Gastroesophageal sphincter (tissue), 4 donors: ENCODE results near the gene CORO2B. TPM values are rescaled to one million over a fixed set of nuclear protein-coding genes. Genes with fewer than 3 reads are reported as not detected.

Experiments used
- ATAC-seq: fragments of 150-250 bp; one replicate; pipeline ENCODE4 v1.9.1; 2016; ENCODE audit warnings: mild to moderate bottlenecking, moderate library complexity
- H3K27ac ChIP-seq, 4 donors: fragments of 200-600 bp; sonication (generic) in 3 of 4; 1 replicate in 3 of 4; 2 replicates in 1 of 4; pipeline ENCODE4 v1.5.1; 2016 to 2019
- H3K27me3 ChIP-seq: fragments of 200-600 bp; sonication (generic); one replicate; pipeline ENCODE4 v1.5.1; 2019
- H3K36me3 ChIP-seq, 2 donors: fragments of 200-600 bp; sonication (generic); one replicate each; pipeline ENCODE4 v1.5.1; 2019; ENCODE audit warnings: control low read depth in 1 of 2
- H3K4me1 ChIP-seq, 3 donors: fragments of 200-600 bp; sonication (generic); 1 replicate in 2 of 3; 2 replicates in 1 of 3; pipeline ENCODE4 v1.5.1; 2016 to 2019; ENCODE audit warnings: control low read depth in 2 of 3
- H3K4me3 ChIP-seq, 2 donors: fragments of 200-600 bp; sonication (generic); one replicate each; pipeline ENCODE4 v1.5.1; 2019; ENCODE audit warnings: mild to moderate bottlenecking in 1 of 2, moderate library complexity in 1 of 2
- H3K9me3 ChIP-seq, 3 donors: fragments of 200-600 bp; sonication (generic); one replicate each; pipeline ENCODE4 v1.5.1; 2017 to 2019; ENCODE audit warnings: control low read depth in 2 of 3
- CTCF ChIP-seq, 4 experiments: fragments of 200-600 bp in 2 of 4; fragments of 450-650 bp in 2 of 4; sonication (generic) in 1 of 4; IDR thresholded peaks; one replicate each; pipeline ENCODE4 v1.5.1; 2017 to 2019; ENCODE audit warnings: antibody characterized with exemption in 4 of 4, mild to moderate bottlenecking in 2 of 4, moderate library complexity in 2 of 4
- EP300 ChIP-seq: sonication (generic); formaldehyde crosslinking; IDR thresholded peaks from one replicate; pipeline ENCODE4 v1.6.1; 2017; ENCODE audit warnings: antibody characterized with exemption, mild to moderate bottlenecking
- POLR2A ChIP-seq, 2 donors: fragments of 450-650 bp; IDR thresholded peaks; one replicate each; pipeline ENCODE4 v1.6.1; 2017; ENCODE audit warnings: antibody characterized with exemption in 2 of 2, mild to moderate bottlenecking in 2 of 2, moderate library complexity in 1 of 2
- POLR2AphosphoS5 ChIP-seq: sonication (generic); formaldehyde crosslinking; IDR thresholded peaks from one replicate; pipeline ENCODE4 v1.6.1; 2017; ENCODE audit warnings: antibody characterized with exemption
- WGBS, 2 donors: methylation state at CpG; one replicate each; pipeline ENCODE4 v1.1.5; 2018; ENCODE audit warnings: low coverage in 1 of 2; 5-methylcytosine and 5-hydroxymethylcytosine counted together
- total RNA-seq, 4 donors: library from RNA; depleted of rRNA; stranded (reverse); fragments of >200 nt; gene quantifications; one replicate each; pipeline ENCODE4 v1.1.0, GENCODE V29; 2016

CORO2B gene
- total RNA-seq, 4 donors from 2014 or later, result 3.2 to 9.1 (median 6.6) TPM

GRCh38 chr15:68642491-68642845 lies 63.7 kb downstream of the CORO2B start:
- no peak for ATAC-seq
- Histone ChIP-seq H3K27ac (no peak overlapping the region), H3K4me1 (peaks cover 0 to 37% (median 4%) of the 10 kb centered on the region in 3 donors), H3K4me3 (no peak overlapping the region), H3K27me3 (peaks cover 3% of the 10 kb centered on the region), H3K9me3 (no peaks in the 10 kb centered on the region), H3K36me3 (no peaks in the 10 kb centered on the region)
- TF ChIP-seq CTCF (IDR thresholded peaks at IDR 0.05) (no peak), POLR2AphosphoS5 (no peak), EP300 (no peak), POLR2A (IDR thresholded peaks at IDR 0.05) (no peak)
- 50% methylated on average over 2 of the region's 5 CpGs; no CpG with 5 or more reads in 1 of the 2 donors for whole genome bisulfite sequencing, 2 donors

GRCh38 chr15:68643216-68643830 lies 64.5 kb downstream of the CORO2B start:
- 90 to 95% methylated on average over 4 of the region's 5 CpGs for WGBS, 2 donors
- peak overlapping the region in 1 of 4 donors; percentile 6 for H3K27ac ChIP-seq
- no peak for ATAC-seq
- no peak for TF ChIP-seq CTCF (IDR thresholded peaks at IDR 0.05)
- TF ChIP-seq POLR2AphosphoS5, result no peak
- no peak for TF ChIP-seq POLR2A (IDR thresholded peaks at IDR 0.05)
- no peak for TF ChIP-seq EP300
- H3K4me3 ChIP-seq, result no peak overlapping the region
- H3K4me1 ChIP-seq, result peaks cover 0 to 30% (median 4%) of the 10 kb centered on the region in 3 donors
- H3K36me3 ChIP-seq, result no peaks in the 10 kb centered on the region
- H3K27me3 ChIP-seq, result peaks cover 4% of the 10 kb centered on the region
- H3K9me3 ChIP-seq, result no peaks in the 10 kb centered on the region

DNA sequence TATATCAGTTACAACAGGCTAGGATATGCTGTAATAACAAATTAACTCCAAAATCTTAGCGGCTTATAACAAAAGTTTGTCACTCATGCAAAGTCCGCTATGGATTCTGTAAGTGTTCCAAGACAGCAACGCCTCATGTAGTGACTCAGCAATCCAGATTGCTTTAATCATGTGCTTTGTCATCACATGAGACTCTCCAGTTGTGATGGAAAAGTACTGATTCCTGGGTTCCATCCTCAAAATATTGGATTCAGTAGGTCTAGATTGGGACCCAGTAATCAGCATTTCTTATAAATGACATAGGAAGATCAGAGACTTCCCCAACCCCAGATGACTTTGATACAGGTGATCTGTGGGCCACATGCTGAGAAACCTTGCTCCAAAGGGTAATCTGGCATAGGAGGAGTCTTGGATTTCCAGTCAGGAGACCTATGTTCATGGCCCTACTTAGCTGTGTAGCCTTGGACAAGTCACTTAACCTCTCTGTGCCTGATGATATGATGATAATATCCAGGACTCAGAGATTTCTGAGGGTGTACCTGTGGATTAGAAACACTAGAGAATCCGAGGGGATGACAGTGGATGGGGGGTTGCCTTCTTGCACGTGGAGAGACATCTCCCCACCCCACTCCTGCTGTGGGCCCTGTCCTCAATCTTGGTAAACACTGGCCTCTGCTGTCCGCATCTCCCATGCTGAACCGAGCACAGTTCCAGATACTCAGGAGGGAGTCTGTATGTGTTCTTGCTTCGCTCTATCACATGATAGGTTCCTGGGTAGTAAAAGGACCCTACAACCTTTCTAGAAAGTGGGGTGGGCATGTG lies 65.5 kb downstream of the CORO2B start:
- Histone ChIP-seq H3K4me1 (peaks cover 0 to 20% (median 4%) of the 10 kb centered on the region in 3 donors), H3K27me3 (peaks cover 4% of the 10 kb centered on the region), H3K36me3 (no peaks in the 10 kb centered on the region), H3K27ac (no peak overlapping the region), H3K4me3 (no peak overlapping the region), H3K9me3 (no peaks in the 10 kb centered on the region)
- no peak for TF ChIP-seq POLR2AphosphoS5
- TF ChIP-seq CTCF (IDR thresholded peaks at IDR 0.05), result no peak
- WGBS, 2 donors, result 68 to 89% methylated on average over 6 to 8 of the region's 8 CpGs
- ATAC-seq, result no peak

GRCh38 chr15:68644996-68645395 lies 66.2 kb downstream of the CORO2B start:
- Histone ChIP-seq H3K27me3 (peaks cover 4% of the 10 kb centered on the region), H3K36me3 (no peaks in the 10 kb centered on the region), H3K27ac (no peak overlapping the region), H3K4me1 (peaks cover 0 to 14% (median 4%) of the 10 kb centered on the region in 3 donors), H3K4me3 (no peak overlapping the region), H3K9me3 (no peaks in the 10 kb centered on the region)
- ATAC-seq, result no peak
- TF ChIP-seq POLR2AphosphoS5, result no peak
- WGBS, 2 donors, result 90 to 92% methylated on average over 4 to 15 of the region's 17 CpGs

DNA sequence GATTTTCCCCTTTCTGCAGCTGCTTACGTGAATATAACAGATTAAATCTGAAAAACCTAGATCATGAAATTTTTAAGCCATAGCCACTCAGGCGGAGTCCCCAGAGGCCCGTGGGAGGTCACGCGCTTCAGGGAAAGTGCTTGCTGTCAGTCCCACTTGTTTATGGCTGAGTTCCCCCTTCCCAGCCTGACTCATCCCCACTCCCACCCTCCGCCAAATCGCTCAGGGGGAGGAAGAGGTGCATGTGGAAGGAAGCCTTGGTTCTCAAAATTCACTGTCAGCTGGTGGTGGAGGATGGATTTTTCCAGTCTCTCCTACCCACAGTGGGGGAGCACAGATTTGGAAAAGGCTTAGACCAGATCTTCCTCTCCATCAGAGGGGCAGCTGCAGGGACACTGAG lies 67.4 kb downstream of the CORO2B start:
- Histone ChIP-seq H3K36me3 (no peaks in the 10 kb centered on the region), H3K27me3 (peaks cover 4% of the 10 kb centered on the region), H3K9me3 (no peaks in the 10 kb centered on the region), H3K27ac (no peak overlapping the region), H3K4me3 (no peak overlapping the region), H3K4me1 (peaks cover 0 to 3% (median under 1%) of the 10 kb centered on the region in 3 donors)
- TF ChIP-seq POLR2A (IDR thresholded peaks at IDR 0.05), result no peak
- no peak for TF ChIP-seq POLR2AphosphoS5
- TF ChIP-seq EP300, result no peak
- no peak for TF ChIP-seq CTCF (IDR thresholded peaks at IDR 0.05)
- WGBS, 2 donors, result 68 to 84% methylated on average over 4 to 7 of the region's 7 CpGs
- ATAC-seq, result no peak
